ENCODE results near the gene TUBB4A. TPM values are rescaled to one million over a fixed set of nuclear protein-coding genes. Genes with fewer than 3 reads are reported as not detected.

Gene TUBB4A
- polyA plus RNA-seq, 2 of the 4 experiments (the other 2 are of a cell fraction) = 2.2 to 15.4 TPM

DNA sequence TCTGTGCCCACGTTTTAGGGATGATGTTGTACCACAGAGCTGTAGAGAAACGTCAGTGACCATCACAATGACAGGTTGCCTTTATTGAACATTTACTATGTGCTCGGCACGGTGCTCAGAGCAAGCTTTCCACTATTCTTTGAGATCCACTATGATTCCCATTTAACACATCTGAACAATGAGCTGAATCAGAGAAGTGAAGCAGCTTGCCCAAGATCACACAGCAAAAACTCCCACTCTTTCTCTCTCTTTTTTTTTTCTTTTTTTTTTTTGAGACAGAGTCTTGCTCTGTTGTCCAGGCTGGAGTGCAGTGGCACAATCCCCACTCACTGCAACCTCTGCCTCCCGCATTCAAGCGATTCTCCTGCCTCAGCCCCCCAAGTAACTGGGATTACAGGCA, 20.6 kb upstream of the TUBB4A start:
- WGBS (ENCODE audit: missing lambda C conversion rate) = 80% methylated on average over 6 of the region's 6 CpGs
- Histone ChIP-seq H3K27ac (no peak overlapping the region), H3K4me1 (peaks cover 41% of the 10 kb centered on the region), H3K4me3 (no peak overlapping the region), H3K4me2 (no peak overlapping the region), H3K9me3 (no peaks in the 10 kb centered on the region)
- DNase-seq (ENCODE audit: low read depth in 1 of 2, low spot score in 1 of 2) = no peak
- no peak for FAIRE-seq
- CTCF ChIA-PET = interaction anchor here (0.6 to 2.2 kb wide), 2 partner anchors 10 to 110 kb away, joined by 3 to 9 read pairs; no protein-coding TSS in a partner anchor
- POLR2A ChIA-PET = interaction anchor here (3.5 kb wide), 1 partner anchor 8 kb away, joined by 10 read pairs; the partner anchor contains the start of gene TNFSF9
- TF ChIP-seq KDM5A (IDR thresholded peaks at IDR 0.05) (no peak), FOSB (CRISPR knock-in tag; IDR thresholded peaks at IDR 0.05) (no peak), HMGXB4 (CRISPR knock-in tag; IDR thresholded peaks at IDR 0.05; ENCODE audit: borderline replicate concordance) (no peak), SREBF2 (IDR thresholded peaks at IDR 0.05) (no peak), NFE2L2 (conservative IDR thresholded peaks at IDR 0.05; ENCODE audit: low read length) (no peak), SMC3 (IDR thresholded peaks at IDR 0.05) (no peak), NR3C1 (IDR thresholded peaks at IDR 0.05) (no peak)
- no peak for ATAC-seq

- ChIA-PET CTCF (interaction anchor here (0.7 to 2.4 kb wide), 5 partner anchors 19 to 341 kb away, joined by 4 to 9 read pairs (median 5); no protein-coding TSS in a partner anchor), POLR2A (interaction anchor here (3.5 kb wide), 1 partner anchor 9 kb away, joined by 10 read pairs; the partner anchor contains the start of gene TNFSF9)
- peaks cover 44% of the 10 kb centered on the region for H3K4me1 ChIP-seq
- WGBS (ENCODE audit: missing lambda C conversion rate) = 82% methylated on average over 19 of the region's 20 CpGs
- peak overlapping the region in 1 of 2 experiments; percentile 57; a peak in 2 of 6 replicates for H3K27ac ChIP-seq
- TF ChIP-seq TFCP2L1 (CRISPR knock-in tag; IDR thresholded peaks at IDR 0.05) (no peak), ZFP36 (IDR thresholded peaks at IDR 0.05; ENCODE audit: borderline replicate concordance, partially characterized antibody) (peak; percentile 90)
- H3K4me2 ChIP-seq = no peak overlapping the region
- FAIRE-seq (no peak), DNase-seq (ENCODE audit: low read depth in 1 of 2, low spot score in 1 of 2) (no peak), ATAC-seq (no peak)
- no peak overlapping the region for H3K4me3 ChIP-seq
- no peaks in the 10 kb centered on the region for H3K9me3 ChIP-seq
Measured at GRCh38 chr19:6521718-6522646, 19.9 kb upstream of the TUBB4A start.

DNA sequence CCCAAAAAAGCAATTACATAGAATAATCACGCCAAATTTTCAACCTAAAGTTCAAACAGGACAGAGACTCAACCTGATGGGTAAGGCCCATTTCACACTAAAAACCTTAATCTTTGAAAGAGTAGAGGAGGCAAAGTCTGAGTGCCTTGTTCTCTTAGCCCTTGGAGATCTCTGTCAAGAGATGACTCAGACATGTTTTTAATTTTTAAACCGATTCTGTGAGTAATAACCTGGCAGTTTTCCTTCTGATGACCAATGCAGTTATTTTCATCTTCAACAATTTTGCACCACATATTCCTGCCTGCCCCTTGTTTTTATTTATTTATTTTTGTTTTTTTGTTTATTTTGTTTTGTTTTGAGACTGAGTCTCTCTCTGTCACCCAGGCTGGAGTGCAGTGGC, 17.2 kb upstream of the TUBB4A start:
- Histone ChIP-seq H3K4me1 (peaks cover 44% of the 10 kb centered on the region), H3K4me2 (peak overlapping the region; percentile 74), H3K27ac (peak overlapping the region; percentile 39 to 82; a peak in 5 of 6 replicates), H3K4me3 (no peak overlapping the region), H3K9me3 (no peaks in the 10 kb centered on the region)
- TF ChIP-seq MAX (IDR thresholded peaks at IDR 0.05) = 0 out of 2 replicates have a peak, but pooled peaks have one; percentile 10
- no peak for TF ChIP-seq ZFP36 (IDR thresholded peaks at IDR 0.05; ENCODE audit: borderline replicate concordance, partially characterized antibody)
- peak; percentile 62 for TF ChIP-seq FOSL2 (IDR thresholded peaks at IDR 0.05)
- peak; percentile 83 for TF ChIP-seq FOSL2 (CRISPR knock-in tag; IDR thresholded peaks at IDR 0.05)
- TF ChIP-seq JUNB (IDR thresholded peaks at IDR 0.05) = peak; percentile 50; the same call in 1 of the 2 replicates
- TF ChIP-seq GATA3 (IDR thresholded peaks at IDR 0.05; ENCODE audit: borderline replicate concordance) = peak; percentile 9; the same call in 1 of the 2 replicates
- DNase-seq (ENCODE audit: low read depth in 1 of 2, low spot score in 1 of 2) (peak; percentile 67 to 69), FAIRE-seq (no peak), ATAC-seq (no peak)
- CTCF ChIA-PET = interaction anchor here (0.6 to 2.4 kb wide), 3 partner anchors 44 to 344 kb away, joined by 3 to 6 read pairs (median 3); no protein-coding TSS in a partner anchor
- POLR2A ChIA-PET = interaction anchor here (3.5 kb wide), 1 partner anchor 12 kb away, joined by 10 read pairs; the partner anchor contains the start of gene TNFSF9
- 0% methylated on average over 2 of the region's 2 CpGs for WGBS (ENCODE audit: missing lambda C conversion rate)

Data from A549 (cell line).